ENCODE data around the gene KCNQ1.

GRCh38 chr11:2688381-2689231, 243.8 kb downstream of the KCNQ1 start:
- TF ChIP-seq POLR2A (IDR thresholded peaks at IDR 0.05; ENCODE audit: low read length), result no peak
- no peak for TF ChIP-seq GATA1 (IDR thresholded peaks at IDR 0.05; ENCODE audit: low read depth, low read length)
